Brain microvascular endothelial cell (primary cell): ENCODE results near the gene MRAS.

ENCODE experiments used
- DNase-seq: peaks from one replicate; pipeline ENCODE4 v3.0.0-alpha.2; 2020
- H3K27ac ChIP-seq: fragments of 250-450 bp; sonication (Bioruptor Pico); 2 replicates; pipeline ENCODE4 v1.5.1; 2020; ENCODE audit warnings: mild to moderate bottlenecking, moderate library complexity
- H3K27me3 ChIP-seq: fragments of 250-450 bp; sonication (Bioruptor Pico); replicated peaks from 2 replicates; pipeline ENCODE4 v1.5.1; 2020; ENCODE audit warnings: mild to moderate bottlenecking
- H3K36me3 ChIP-seq: fragments of 250-450 bp; sonication (Bioruptor Pico); replicated peaks from 2 replicates; pipeline ENCODE4 v1.5.1; 2020; ENCODE audit warnings: mild to moderate bottlenecking
- H3K4me3 ChIP-seq: 2 replicates; pipeline ENCODE4 v1.5.1; 2011; ENCODE audit warnings: low read depth, mild to moderate bottlenecking, control low read depth, low read length, moderate library complexity
- CTCF ChIP-seq: IDR thresholded peaks from 2 replicates; pipeline ENCODE4 v1.5.1; 2011; ENCODE audit warnings: low read depth, mild to moderate bottlenecking, moderate library complexity, low read length, control low read depth, inconsistent platforms; ENCODE audit errors: missing control alignments
- in situ Hi-C: cut with HindIII; loops from 2 replicates; pipeline ENCODE4 v1.10.0; 2017; ENCODE audit warnings: low sequenced_read_pairs, low pct_ligation_motif_present

The MRAS gene

GRCh38 chr3:138370321-138370720, 21.9 kb downstream of the MRAS start:
- TF ChIP-seq CTCF, result no peak
- Histone ChIP-seq H3K4me3 (no peak overlapping the region), H3K27ac (no peak overlapping the region), H3K27me3 (no peaks in the 10 kb centered on the region), H3K36me3 (no peaks in the 10 kb centered on the region)
- DNase-seq, result no peak
- in situ Hi-C loops, result no loop called here

- in situ Hi-C loops, result no loop called here
- H3K27me3 ChIP-seq, result no peaks in the 10 kb centered on the region
- no peak for DNase-seq
- no peak overlapping the region for H3K4me3 ChIP-seq
- H3K27ac ChIP-seq, result no peak overlapping the region
- H3K36me3 ChIP-seq, result no peaks in the 10 kb centered on the region
- TF ChIP-seq CTCF, result no peak
Observed at GRCh38 chr3:138371070-138371965, 22.9 kb downstream of the MRAS start.

GRCh38 chr3:138373087-138373735, 24.8 kb downstream of the MRAS start:
- Histone ChIP-seq H3K27me3 (no peaks in the 10 kb centered on the region), H3K36me3 (no peaks in the 10 kb centered on the region), H3K27ac (no peak overlapping the region), H3K4me3 (no peak overlapping the region)
- no peak for DNase-seq
- TF ChIP-seq CTCF, result no peak
- in situ Hi-C loops, result no loop called here

- no peak overlapping the region for H3K4me3 ChIP-seq
- H3K36me3 ChIP-seq, result no peaks in the 10 kb centered on the region
- no peak overlapping the region for H3K27ac ChIP-seq
- in situ Hi-C loops, result no loop called here
- DNase-seq, result no peak
- H3K27me3 ChIP-seq, result no peaks in the 10 kb centered on the region
- no peak for TF ChIP-seq CTCF
Observed at GRCh38 chr3:138373736-138374094, 25.3 kb downstream of the MRAS start.

GRCh38 chr3:138374573-138375134, 26.3 kb downstream of the MRAS start:
- DNase-seq, result no peak
- H3K36me3 ChIP-seq, result no peaks in the 10 kb centered on the region
- H3K27me3 ChIP-seq, result no peaks in the 10 kb centered on the region
- in situ Hi-C loops, result no loop called here
- no peak overlapping the region for H3K27ac ChIP-seq
- TF ChIP-seq CTCF, result no peak
- no peak overlapping the region for H3K4me3 ChIP-seq
